ENCODE results near the gene GNB1L.

Gene GNB1L

DNA sequence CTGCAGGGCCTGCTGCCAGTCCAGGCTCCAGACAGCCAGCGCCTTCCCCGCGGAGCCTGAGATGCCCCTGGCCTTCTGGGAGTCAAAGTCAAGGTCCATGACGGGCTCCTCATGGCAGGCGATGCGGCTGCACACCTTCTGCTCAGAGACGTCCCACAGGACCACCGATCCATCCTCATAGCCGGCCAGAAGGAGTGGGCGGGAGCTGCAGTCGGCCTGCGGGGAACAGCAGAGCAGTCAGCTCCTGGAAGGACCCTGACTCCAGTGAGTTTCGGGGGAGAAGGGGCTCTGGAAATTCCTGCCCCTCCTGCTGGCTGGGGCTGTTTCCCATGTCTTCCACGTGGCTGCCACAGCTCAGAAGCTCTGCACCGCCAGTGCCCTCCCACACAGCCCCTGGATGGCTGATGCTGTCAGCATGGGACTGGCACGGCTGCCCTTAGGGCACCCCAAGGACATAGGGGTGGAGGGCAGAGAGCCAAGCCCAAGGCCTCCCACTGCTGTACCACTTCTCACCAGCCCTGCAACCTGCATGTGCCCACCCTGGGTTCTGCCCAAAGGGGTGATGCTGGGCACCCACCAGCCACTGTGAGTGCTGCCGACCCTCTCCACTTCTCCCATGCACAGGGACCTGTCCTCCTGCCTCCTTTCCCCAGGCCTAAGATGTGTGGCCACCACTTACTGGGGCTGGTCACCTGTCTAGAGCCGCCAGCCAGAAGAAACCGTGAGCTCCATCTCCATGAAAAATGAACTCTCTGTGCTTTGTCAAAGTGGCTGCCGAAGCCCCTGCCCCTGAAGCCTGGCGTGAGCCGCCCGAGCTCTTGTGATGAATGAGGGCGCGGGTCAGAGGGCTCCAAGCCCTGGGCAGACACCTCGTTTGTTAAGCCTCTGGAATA is 52.4 kb downstream of the GNB1L start:
- Histone ChIP-seq H3K27ac (replicated peaks; ENCODE audit: low read length) (no peak overlapping the region), H3K9ac (ENCODE audit: low read depth, low read length, poor library complexity) (peak overlapping the region; percentile 75)

DNA sequence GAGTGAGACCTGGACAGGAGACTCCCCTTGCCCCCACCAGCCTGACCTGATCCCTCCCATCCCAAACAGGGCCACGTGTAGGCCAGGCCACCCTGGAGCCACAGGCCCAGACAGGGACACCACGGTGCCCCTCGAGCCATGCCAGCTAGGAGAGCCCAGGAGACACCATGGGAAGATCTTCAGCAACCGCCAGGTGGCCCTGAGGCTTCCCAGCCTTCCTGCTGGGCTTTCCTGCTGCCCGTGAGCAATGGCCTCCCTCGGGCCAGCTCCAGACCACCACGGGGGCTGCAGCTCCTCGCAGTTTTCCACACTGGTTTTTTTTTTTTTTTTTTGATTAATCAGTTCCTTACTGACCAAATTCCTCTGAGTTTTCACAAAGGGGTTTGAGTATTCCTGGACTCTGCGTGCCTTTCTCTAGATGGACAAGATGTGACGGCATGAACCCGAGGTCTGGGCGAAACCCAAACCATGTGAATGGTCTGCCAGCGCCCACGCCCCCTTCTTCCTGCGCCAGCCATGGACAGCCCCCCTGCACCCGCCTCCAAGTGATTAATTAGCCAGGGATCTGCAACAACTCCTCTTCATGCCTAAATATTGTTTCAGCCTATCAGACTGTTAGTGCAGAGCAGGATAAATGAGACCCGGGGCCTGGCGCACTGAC is 53.2 kb downstream of the GNB1L start:
- H2AFZ ChIP-seq (ENCODE audit: low read length) = no peak overlapping the region
- no peak overlapping the region for H2BK15ac ChIP-seq (ENCODE audit: low read length)
- H3K4me1 ChIP-seq (ENCODE audit: control insufficient read depth in 2 of 2, insufficient read depth in 1 of 2, low read depth in 1 of 2, low read length in 2 of 2) = peaks cover 0 to 4% of the 10 kb centered on the region in 2 donors
- no peaks in the 10 kb centered on the region for H3K9me3 ChIP-seq (replicated peaks in 1 of 2; ENCODE audit: control insufficient read depth in 2 of 2, insufficient read depth in 1 of 2, low read depth in 1 of 2, low read length in 2 of 2)
- no peak overlapping the region for H4K8ac ChIP-seq (ENCODE audit: low read depth, low read length)
- peak overlapping the region; percentile 58 for H3K18ac ChIP-seq (ENCODE audit: low read length)
- no peaks in the 10 kb centered on the region for H3K79me1 ChIP-seq (ENCODE audit: low read depth, low read length)
- H3K9ac ChIP-seq (ENCODE audit: low read depth, low read length, poor library complexity) = peak overlapping the region; percentile 40
- no peak overlapping the region for H3K27ac ChIP-seq (replicated peaks; ENCODE audit: low read length)
- no peak overlapping the region for H2AK5ac ChIP-seq (ENCODE audit: low read depth, low read length)
- H3K14ac ChIP-seq (ENCODE audit: low read length) = no peak overlapping the region
- peaks cover 0 to 2% of the 10 kb centered on the region in 2 donors for H3K36me3 ChIP-seq (replicated peaks in 1 of 2; ENCODE audit: control insufficient read depth in 2 of 2, insufficient read depth in 2 of 2, low read length in 2 of 2)
- H4K91ac ChIP-seq (ENCODE audit: low read depth, low read length, poor library complexity) = no peak overlapping the region
- H3K4me3 ChIP-seq (ENCODE audit: low read length in 2 of 2) = no peak overlapping the region
- no peak for DNase-seq (ENCODE audit: low spot score)
- no peak overlapping the region for H3K4ac ChIP-seq (ENCODE audit: low read length)
- no peak overlapping the region for H2BK12ac ChIP-seq (ENCODE audit: low read length)
- H3K23ac ChIP-seq (ENCODE audit: low read depth, low read length, poor library complexity) = peak overlapping the region; percentile 83
- peak overlapping the region; percentile 0 for H3K4me2 ChIP-seq (ENCODE audit: insufficient read depth, low read length, poor library complexity, severe bottlenecking)
- no peak overlapping the region for H2BK120ac ChIP-seq (ENCODE audit: low read depth, low read length)
- WGBS, 2 donors (ENCODE audit: extremely low coverage in 2 of 2, insufficient read length in 2 of 2, insufficient replicate concordance in 1 of 2) = no CpG with 5 or more reads among the region's 18 CpGs
- H3K27me3 ChIP-seq (ENCODE audit: control insufficient read depth in 3 of 3, insufficient read depth in 3 of 3, low read depth in 1 of 3, low read length in 3 of 3) = no peaks in the 10 kb centered on the region
- H2BK5ac ChIP-seq (ENCODE audit: low read length) = no peak overlapping the region

More for the DNA sequence above, 52.4 kb downstream of the GNB1L start:
- Histone ChIP-seq H2BK12ac (ENCODE audit: low read length) (no peak overlapping the region), H4K8ac (ENCODE audit: low read depth, low read length) (no peak overlapping the region), H3K4me3 (ENCODE audit: low read length in 2 of 2) (no peak overlapping the region), H3K23ac (ENCODE audit: low read depth, low read length, poor library complexity) (peak overlapping the region; percentile 83), H3K79me1 (ENCODE audit: low read depth, low read length) (no peaks in the 10 kb centered on the region), H2AK5ac (ENCODE audit: low read depth, low read length) (no peak overlapping the region), H2BK120ac (ENCODE audit: low read depth, low read length) (no peak overlapping the region), H2AFZ (ENCODE audit: low read length) (no peak overlapping the region), H3K18ac (ENCODE audit: low read length) (peak overlapping the region; percentile 54), H3K4me1 (ENCODE audit: control insufficient read depth in 2 of 2, insufficient read depth in 1 of 2, low read depth in 1 of 2, low read length in 2 of 2) (peaks cover 0 to 2% of the 10 kb centered on the region in 2 donors), H3K14ac (ENCODE audit: low read length) (no peak overlapping the region), H3K4me2 (ENCODE audit: insufficient read depth, low read length, poor library complexity, severe bottlenecking) (peak overlapping the region; percentile 0), H3K4ac (ENCODE audit: low read length) (no peak overlapping the region), H3K27me3 (ENCODE audit: control insufficient read depth in 3 of 3, insufficient read depth in 3 of 3, low read depth in 1 of 3, low read length in 3 of 3) (no peaks in the 10 kb centered on the region), H2BK15ac (ENCODE audit: low read length) (no peak overlapping the region), H2BK5ac (ENCODE audit: low read length) (peak overlapping the region; percentile 79), H4K91ac (ENCODE audit: low read depth, low read length, poor library complexity) (no peak overlapping the region), H3K36me3 (replicated peaks in 1 of 2; ENCODE audit: control insufficient read depth in 2 of 2, insufficient read depth in 2 of 2, low read length in 2 of 2) (peaks cover 0 to 3% of the 10 kb centered on the region in 2 donors), H3K9me3 (replicated peaks in 1 of 2; ENCODE audit: control insufficient read depth in 2 of 2, insufficient read depth in 1 of 2, low read depth in 1 of 2, low read length in 2 of 2) (no peaks in the 10 kb centered on the region)
- DNase-seq (ENCODE audit: low spot score) = no peak
- WGBS, 2 donors (ENCODE audit: extremely low coverage in 2 of 2, insufficient read length in 2 of 2, insufficient replicate concordance in 1 of 2) = no CpG with 5 or more reads among the region's 26 CpGs

DNA sequence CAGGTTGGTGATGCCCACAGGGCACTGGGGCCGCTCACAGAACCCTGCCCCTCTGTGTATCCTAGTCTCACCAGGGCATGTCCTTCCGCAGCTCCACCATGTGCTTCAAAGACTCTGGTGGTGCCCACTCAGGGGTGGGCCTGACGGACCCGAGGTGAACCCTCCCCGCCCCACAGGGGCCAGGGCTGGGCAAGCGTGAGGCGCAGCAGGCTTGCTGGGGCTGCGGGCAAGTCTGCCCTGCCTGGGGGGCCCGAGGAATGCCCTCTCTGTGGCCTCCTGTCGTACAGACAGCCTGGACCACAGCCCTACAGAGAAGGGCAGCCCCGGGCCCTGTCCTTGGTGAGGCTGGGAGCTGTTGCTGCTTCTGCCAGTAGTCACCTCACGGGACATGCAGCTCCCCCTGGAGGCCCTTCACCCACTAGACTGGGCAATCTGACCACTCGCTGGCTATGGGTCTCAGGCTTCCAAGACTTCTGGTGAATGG is 53.9 kb downstream of the GNB1L start:
- H3K79me1 ChIP-seq (ENCODE audit: low read depth, low read length) = no peaks in the 10 kb centered on the region
- no peak overlapping the region for H3K27ac ChIP-seq (replicated peaks; ENCODE audit: low read length)
- no peak overlapping the region for H3K18ac ChIP-seq (ENCODE audit: low read length)
- WGBS, 2 donors (ENCODE audit: extremely low coverage in 2 of 2, insufficient read length in 2 of 2, insufficient replicate concordance in 1 of 2) = no CpG with 5 or more reads among the region's 13 CpGs
- H2BK12ac ChIP-seq (ENCODE audit: low read length) = no peak overlapping the region
- H3K27me3 ChIP-seq (ENCODE audit: control insufficient read depth in 3 of 3, insufficient read depth in 3 of 3, low read depth in 1 of 3, low read length in 3 of 3) = no peaks in the 10 kb centered on the region
- H4K91ac ChIP-seq (ENCODE audit: low read depth, low read length, poor library complexity) = no peak overlapping the region
- peaks cover 0 to 4% of the 10 kb centered on the region in 2 donors for H3K4me1 ChIP-seq (ENCODE audit: control insufficient read depth in 2 of 2, insufficient read depth in 1 of 2, low read depth in 1 of 2, low read length in 2 of 2)
- H2BK15ac ChIP-seq (ENCODE audit: low read length) = no peak overlapping the region
- no peak for DNase-seq (ENCODE audit: low spot score)
- H3K4me3 ChIP-seq (ENCODE audit: low read length in 2 of 2) = no peak overlapping the region
- no peak overlapping the region for H4K8ac ChIP-seq (ENCODE audit: low read depth, low read length)
- no peak overlapping the region for H2BK5ac ChIP-seq (ENCODE audit: low read length)
- H3K4ac ChIP-seq (ENCODE audit: low read length) = no peak overlapping the region
- H3K14ac ChIP-seq (ENCODE audit: low read length) = no peak overlapping the region
- H2AFZ ChIP-seq (ENCODE audit: low read length) = no peak overlapping the region
- H3K4me2 ChIP-seq (ENCODE audit: insufficient read depth, low read length, poor library complexity, severe bottlenecking) = no peak overlapping the region
- H2AK5ac ChIP-seq (ENCODE audit: low read depth, low read length) = no peak overlapping the region
- H2BK120ac ChIP-seq (ENCODE audit: low read depth, low read length) = peak overlapping the region; percentile 2
- H3K23ac ChIP-seq (ENCODE audit: low read depth, low read length, poor library complexity) = peak overlapping the region; percentile 56
- H3K9ac ChIP-seq (ENCODE audit: low read depth, low read length, poor library complexity) = no peak overlapping the region
- no peaks in the 10 kb centered on the region for H3K36me3 ChIP-seq (replicated peaks in 1 of 2; ENCODE audit: control insufficient read depth in 2 of 2, insufficient read depth in 2 of 2, low read length in 2 of 2)
- no peaks in the 10 kb centered on the region for H3K9me3 ChIP-seq (replicated peaks in 1 of 2; ENCODE audit: control insufficient read depth in 2 of 2, insufficient read depth in 1 of 2, low read depth in 1 of 2, low read length in 2 of 2)

DNA sequence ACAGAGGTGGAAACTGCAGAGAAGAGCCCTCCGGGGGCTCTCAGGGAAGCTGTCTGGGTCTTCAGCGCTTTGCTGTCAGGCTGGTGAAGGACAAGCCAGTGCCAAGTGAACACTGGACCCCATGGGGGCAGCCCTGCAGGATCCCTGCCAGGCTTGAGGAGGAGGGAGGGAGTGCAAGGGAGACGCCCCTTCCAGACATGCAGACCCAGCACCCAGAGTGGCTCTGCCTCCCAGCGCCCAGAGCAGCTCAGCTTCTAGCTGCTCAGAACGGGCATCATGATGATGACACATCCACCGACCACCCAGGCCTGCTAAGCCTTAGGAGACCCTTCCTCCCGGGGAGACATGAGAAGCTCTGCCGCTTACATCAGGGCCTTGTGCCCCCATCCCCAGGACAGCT is 54.4 kb downstream of the GNB1L start:
- Histone ChIP-seq H2AK5ac (ENCODE audit: low read depth, low read length) (no peak overlapping the region), H3K4me2 (ENCODE audit: insufficient read depth, low read length, poor library complexity, severe bottlenecking) (no peak overlapping the region), H2BK5ac (ENCODE audit: low read length) (no peak overlapping the region), H3K9me3 (replicated peaks in 1 of 2; ENCODE audit: control insufficient read depth in 2 of 2, insufficient read depth in 1 of 2, low read depth in 1 of 2, low read length in 2 of 2) (no peaks in the 10 kb centered on the region), H3K14ac (ENCODE audit: low read length) (no peak overlapping the region), H2AFZ (ENCODE audit: low read length) (no peak overlapping the region), H4K8ac (ENCODE audit: low read depth, low read length) (no peak overlapping the region), H3K18ac (ENCODE audit: low read length) (no peak overlapping the region), H2BK15ac (ENCODE audit: low read length) (no peak overlapping the region), H3K4me3 (ENCODE audit: low read length in 2 of 2) (no peak overlapping the region), H3K79me1 (ENCODE audit: low read depth, low read length) (no peaks in the 10 kb centered on the region), H2BK12ac (ENCODE audit: low read length) (no peak overlapping the region), H3K9ac (ENCODE audit: low read depth, low read length, poor library complexity) (no peak overlapping the region), H3K27ac (replicated peaks; ENCODE audit: low read length) (no peak overlapping the region), H3K4ac (ENCODE audit: low read length) (no peak overlapping the region), H3K4me1 (ENCODE audit: control insufficient read depth in 2 of 2, insufficient read depth in 1 of 2, low read depth in 1 of 2, low read length in 2 of 2) (peaks cover 0 to 4% of the 10 kb centered on the region in 2 donors), H4K91ac (ENCODE audit: low read depth, low read length, poor library complexity) (no peak overlapping the region), H2BK120ac (ENCODE audit: low read depth, low read length) (peak overlapping the region; percentile 2), H3K36me3 (replicated peaks in 1 of 2; ENCODE audit: control insufficient read depth in 2 of 2, insufficient read depth in 2 of 2, low read length in 2 of 2) (no peaks in the 10 kb centered on the region), H3K23ac (ENCODE audit: low read depth, low read length, poor library complexity) (peak overlapping the region; percentile 56), H3K27me3 (ENCODE audit: control insufficient read depth in 3 of 3, insufficient read depth in 3 of 3, low read depth in 1 of 3, low read length in 3 of 3) (no peaks in the 10 kb centered on the region)
- no CpG with 5 or more reads among the region's 8 CpGs for WGBS, 2 donors (ENCODE audit: extremely low coverage in 2 of 2, insufficient read length in 2 of 2, insufficient replicate concordance in 1 of 2)
- no peak for DNase-seq (ENCODE audit: low spot score)
